HG02840 (cell line): ENCODE results near the gene KAZN.

ENCODE experiments used
- ATAC-seq: cut with Tn5 transposase; IDR thresholded peaks from one replicate; pipeline ENCODE4 v1.9.1; 2021; ENCODE audit warnings: mild to moderate bottlenecking, moderate library complexity, moderate number of reproducible peaks; ENCODE audit not compliant: unreplicated experiment, low FRiP score

KAZN gene

DNA sequence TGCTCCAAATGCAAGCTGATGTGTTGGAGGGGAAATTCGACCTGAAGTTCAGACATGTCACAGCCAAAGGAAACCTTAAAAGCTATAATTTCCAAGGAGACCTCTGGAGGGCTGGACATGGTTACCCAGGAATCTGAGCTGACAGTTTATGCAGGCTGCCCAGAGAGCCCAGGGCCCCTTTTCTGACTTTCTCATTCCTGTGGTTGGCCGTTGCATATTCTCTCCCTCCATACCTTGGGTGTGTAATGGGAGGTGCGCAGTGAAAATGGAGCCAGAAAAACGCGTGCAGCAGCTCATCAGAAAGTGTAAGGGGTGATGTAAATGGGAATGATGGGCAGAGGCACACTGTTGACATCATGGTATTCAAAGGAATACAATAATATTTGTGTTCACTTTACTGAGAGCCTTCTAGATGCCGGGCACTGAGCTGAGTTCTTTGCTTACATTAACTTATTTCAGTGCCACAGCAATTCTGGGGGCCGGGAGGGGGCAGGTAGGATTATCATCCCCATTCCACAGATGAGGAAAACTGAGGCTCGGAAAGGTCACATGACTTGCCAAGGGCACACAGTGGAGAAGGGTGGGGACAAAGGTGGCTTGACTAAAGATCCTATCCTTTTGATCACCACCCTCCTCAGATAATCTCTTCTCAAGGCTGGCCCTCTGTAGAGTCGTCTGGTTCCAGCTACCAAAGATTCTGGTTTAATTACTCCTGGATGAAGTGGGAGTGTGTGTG, 38.6 kb downstream of the KAZN start:
- ATAC-seq: no peak

DNA sequence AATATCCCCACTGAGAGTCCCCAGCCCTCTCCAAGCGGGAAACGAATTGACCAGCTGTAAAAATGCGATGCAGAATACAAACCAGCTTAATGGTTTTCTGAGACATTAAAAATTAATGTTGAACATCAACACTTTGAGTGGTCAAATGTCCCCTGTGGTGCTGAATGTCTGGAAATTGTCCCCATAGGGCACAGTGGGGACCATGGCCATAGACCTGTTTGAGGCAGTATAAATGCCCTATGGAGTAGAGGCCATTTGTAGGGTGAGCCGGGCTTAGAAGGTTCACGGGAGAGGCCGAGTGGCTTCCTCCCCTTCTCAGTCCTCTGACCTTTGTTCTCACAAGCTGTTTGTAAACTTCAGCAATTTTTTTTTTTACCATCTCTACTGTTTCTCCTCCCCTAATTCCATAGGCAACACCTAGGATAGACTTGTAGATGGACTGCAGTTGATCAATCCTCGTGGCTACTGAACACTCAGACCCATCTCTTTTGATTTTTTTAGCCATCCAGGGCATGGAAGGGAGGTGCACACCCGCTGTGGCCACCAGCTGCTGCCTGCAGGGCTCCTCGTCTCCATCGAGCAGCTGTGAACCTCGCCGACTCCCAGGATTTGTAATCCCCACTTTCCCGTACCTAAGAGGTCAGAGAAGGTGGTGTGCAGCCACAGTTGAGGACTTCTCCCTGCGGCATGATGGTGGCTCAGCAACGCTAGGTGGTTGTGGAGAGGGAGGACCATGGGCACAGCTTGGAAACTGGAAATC, 41.0 kb downstream of the KAZN start:
- no peak for ATAC-seq

DNA sequence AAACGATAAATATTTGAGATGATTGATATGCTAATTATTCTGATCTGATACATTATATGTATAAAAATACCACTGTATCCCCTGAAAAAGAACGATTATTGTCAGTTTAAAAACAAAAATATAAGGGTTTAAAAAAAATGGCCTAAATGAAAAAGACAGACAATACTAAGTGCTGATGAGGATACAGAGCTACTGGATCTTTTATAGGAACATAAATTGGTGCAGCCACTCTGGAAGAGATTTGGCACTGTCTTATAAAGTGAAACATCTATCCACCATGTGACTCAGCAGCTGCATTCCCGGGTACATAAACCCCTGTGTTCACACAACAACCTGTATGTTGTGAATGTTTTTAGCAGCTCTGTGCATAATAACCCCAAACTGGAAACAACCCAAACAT, 44.2 kb downstream of the KAZN start:
- ATAC-seq: no peak

DNA sequence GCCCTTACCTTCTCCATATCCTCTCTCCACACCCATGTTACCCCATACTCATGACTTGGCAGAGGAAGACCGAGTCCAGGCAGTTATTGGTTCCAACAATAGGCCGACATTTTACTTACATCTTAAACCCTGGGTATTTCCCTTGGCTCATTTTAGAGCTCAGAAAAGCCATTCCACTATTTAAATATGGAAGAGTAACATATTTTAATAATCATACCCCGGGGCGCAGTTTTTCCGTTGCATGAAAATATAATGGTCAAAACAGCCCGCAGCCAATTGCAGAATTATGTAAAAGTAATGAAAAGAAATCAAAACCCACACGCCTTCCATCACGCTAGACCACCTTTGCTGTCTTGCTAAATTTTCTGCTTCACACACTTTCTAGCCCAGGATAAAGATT, 48.5 kb downstream of the KAZN start:
- no peak for ATAC-seq

DNA sequence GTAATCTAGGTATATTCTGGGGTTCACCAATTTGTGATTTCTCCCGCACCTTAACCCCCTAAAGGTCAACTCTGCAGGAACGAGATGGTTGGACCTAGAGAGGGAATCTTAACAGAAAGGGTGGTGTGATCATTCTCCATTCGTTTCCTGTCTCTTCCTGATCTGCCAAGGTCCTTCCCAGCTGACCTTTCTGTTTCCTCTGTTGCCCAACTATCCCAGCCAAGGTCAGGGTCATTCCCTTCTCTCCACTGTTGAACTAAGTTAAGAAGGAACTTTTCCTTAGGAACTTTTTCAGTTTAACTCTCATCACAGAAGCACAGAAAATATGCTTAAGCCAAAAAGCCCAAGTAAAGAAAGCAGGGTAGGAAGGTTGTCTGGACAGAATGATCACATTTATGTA, 49.3 kb downstream of the KAZN start:
- ATAC-seq: no peak

DNA sequence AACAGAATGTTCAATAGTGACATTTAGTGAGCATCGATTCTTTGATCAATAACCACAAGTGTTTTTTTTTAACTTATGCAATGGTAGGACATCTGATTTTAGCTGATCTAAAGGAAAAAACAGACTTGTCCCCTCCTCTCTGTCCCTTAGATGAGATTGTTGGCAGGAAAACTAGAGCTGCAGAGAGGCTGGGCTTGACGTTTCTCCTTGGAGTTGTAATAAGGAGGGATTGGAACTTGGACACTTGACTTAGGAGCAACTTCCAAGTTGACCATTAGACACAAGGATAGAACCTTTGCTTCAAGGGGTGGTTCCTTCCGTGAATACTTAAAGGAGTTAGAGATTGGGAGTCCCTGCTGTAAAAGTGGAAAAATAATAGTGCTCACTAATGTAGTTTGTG, 49.9 kb downstream of the KAZN start:
- no peak for ATAC-seq

DNA sequence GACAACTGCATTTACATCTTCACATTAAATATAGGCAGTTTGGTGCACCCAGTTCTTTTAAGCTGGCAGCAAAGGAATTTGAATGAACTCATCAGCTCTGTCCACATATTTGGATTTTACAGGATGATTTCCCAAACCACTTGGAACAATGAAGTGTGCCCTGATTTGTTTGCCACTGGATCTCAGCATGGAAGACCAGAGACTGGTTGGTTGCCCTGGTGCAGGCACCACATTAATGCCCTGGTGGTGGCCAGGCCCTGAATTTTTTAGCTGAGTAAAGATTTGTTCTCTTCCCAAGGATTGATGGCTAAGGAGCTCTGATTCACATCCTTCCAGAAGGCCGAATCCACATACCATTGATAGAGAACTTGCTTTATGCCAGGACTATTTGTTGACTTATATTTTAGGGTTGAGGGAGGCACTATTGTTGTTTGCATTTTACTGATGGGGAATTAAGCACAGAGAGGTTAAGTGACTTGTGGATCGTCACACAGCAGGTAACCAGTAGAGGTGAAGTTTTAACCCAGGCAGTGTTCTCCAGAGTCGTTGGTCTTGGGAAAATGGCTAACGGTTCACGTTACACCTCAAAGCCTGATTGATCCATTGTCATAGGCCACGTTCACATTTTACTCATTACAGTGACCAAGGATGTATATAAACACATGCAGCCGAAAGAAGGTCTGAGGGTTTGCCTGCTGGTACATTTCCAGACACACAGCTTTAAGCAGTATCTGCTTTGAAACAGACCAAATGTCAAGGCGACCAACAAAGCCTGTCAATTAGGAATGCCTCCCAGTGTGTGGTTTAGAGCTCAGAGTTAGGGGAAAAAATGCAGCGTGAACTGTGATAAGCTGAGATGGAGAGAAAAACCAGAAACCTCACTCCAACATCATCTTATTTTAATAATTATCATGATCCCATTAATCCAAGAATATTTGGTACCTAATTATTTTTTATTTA, 50.7 kb downstream of the KAZN start:
- ATAC-seq: no peak

DNA sequence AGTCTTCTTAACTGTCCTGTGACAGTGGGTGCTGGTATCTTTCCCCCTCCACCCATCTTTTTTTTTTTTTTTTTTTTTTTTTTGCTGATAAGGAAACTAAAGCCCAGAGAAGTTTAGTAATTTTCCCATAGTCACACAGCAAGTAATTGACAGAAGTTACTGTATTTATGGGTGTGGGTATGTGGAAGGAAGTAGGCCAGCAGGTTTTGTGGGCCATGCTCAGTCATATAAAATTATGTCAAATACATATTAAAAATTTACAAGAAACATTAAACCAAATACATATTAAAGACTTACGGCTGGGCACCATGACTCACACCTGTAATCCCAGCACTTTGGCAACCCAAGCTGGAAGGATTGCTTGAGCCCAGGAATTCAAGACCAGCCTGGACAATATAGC, 51.5 kb downstream of the KAZN start:
- no peak for ATAC-seq

DNA sequence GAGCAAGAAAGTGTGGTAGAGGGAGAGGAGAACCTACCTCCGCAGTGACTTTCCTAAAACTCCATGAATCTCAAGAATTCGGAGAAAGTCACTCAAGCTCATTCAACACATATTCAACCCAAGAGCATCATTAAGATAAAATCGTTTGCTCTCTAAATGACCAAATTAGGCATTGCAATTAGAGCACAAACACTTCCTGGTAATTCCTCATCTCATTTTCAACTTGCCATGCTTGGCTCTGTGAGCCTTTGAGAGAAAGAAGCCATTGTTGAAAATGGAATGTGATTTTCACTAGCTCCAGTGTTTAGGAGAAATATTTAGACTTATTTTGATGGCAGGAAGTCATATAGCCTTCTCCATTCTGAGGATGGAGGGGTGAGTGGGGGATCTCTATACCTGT, 52.5 kb downstream of the KAZN start:
- no peak for ATAC-seq

DNA sequence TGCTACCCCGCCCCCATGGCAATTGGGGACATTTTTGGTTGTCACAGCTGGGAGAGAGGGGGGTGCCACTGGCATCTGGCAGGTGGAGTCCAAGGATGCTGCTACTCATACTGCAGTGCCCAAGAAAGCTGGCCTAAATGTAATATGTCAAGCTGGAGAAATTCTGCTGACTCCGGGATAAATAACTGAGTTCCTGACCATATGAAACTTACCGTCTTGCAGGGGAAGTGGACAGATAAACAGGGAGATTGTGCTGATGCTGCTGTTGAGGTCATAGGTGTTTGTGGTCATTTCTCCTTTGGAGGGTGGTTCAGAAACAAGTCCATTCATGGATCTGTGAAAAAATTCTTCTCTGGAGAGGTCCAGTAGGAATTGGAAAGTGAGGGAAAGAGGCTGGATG, 54.4 kb downstream of the KAZN start:
- no peak for ATAC-seq

DNA sequence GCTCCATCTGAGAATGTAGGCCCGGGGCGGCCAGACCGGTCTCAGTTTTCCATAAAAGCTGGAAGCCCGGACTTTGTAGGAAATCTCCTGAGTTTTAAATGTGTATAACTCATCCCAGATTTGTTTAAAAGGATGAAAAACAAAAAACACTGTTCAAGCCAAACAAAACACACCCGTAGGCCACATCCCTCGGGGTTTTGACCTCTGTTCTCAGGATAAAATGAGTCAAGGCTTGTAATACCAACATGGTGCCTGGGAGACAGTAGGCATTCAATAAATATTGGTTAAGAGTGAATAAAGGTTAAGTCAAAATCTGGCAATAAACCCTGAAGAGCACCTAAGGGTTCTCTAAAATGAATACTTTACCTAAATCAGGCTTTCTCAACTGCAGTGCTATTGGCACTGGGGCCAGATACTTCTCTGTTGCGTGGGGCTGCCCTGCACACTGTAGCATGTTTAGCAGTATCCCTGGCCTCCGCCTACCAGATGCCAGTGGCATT, 55.0 kb downstream of the KAZN start:
- ATAC-seq: no peak

DNA sequence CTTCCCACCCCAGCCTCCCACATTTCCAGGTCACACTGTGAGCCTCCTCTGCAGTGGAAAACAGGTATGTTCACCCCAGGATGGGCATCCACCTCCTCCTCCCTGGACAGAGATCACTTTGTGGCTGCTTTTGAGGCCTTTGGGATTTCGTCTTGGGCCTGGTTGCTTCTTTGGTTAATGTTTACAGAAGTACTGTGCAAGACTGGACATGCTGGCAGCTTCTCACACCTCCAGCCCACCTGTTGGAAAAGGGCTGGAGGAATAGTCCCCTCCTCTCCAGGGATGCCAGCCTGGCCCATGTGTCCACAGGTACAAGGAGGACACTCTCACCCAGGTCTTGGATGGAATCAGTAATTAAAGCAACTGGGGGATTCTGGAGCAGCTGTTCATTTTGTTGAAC, 56.1 kb downstream of the KAZN start:
- ATAC-seq: no peak

DNA sequence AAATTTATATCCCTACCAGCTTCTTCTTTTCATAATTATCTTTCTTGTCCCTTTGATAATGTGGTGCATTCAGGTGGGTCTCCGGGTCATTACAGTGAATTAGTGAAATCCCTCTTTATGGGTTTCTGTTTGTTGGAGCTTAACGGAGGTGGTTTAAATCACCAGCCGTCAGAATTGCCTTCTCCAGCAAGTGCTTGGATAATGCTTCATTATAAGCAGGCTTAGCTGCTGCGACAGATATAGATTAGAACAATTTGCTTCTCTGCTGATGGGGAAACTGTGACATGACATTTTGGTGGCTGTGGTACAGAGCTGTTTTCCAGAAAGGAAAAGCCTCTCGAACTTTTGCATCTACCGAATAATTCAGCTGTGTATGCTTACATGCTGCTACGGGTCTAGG, 56.9 kb downstream of the KAZN start:
- no peak for ATAC-seq

DNA sequence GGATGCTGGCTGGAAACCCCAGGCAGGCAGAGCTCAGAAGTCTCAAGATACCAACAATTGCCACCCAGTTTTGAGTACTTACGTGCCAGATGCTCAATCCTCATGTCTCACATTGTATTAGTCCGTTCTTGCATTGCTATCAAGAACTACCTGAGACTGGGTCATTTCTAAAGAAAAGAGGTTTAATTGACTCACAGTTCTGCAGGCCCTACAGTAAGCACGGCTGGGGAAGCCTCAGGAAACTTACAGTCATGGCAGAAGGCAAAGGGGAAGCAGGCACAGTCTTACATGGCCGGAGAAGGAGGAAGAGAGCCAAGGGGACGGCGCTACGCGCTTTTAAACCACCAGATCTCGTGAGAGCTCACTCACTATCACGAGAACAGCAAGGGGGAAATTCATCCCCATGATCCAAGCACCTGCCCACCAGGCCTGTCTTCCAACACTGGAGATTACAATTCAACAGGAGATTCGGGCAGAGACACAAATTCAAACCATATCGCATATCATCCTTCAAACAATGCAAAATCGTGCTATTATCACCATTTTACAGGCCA, 58.0 kb downstream of the KAZN start:
- ATAC-seq: no peak

DNA sequence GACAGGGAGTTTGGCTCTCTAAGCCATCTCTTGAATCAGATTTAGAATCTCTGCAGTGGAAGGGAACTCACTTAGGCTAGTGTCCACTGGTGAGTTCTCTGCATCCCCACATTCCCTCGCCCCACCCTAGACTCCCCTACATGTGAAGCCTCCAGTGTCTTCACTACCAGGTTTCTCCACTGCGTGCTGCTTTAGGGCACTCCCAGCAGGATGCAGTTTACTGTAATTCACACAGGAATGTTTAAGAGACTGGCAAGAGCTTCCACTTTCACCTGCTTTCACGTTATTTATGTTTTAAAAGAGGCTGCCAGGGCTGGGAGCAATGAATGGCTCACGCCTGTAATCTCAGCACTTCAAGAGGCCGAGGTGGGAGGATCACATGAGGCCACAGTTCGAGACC, 60.2 kb downstream of the KAZN start:
- ATAC-seq: no peak

DNA sequence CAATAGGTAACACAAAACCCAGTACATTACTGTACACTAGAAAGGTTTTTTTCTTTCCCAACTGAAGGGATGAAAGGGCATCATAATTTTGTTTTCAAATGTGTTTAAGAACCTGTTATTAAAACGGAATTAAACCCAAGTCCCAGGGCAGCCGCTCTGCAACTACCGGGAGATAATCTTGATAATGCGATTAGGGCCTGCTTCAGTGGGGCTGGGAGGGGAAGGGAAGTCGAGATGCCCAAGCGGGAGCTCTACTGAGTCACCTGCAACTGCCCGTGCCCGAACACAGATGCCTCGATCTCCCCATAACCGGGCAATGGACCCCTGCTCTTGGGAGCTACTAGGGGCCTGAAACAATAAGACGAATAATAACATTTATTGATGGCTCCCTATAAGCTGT, 61.4 kb downstream of the KAZN start:
- no peak for ATAC-seq

DNA sequence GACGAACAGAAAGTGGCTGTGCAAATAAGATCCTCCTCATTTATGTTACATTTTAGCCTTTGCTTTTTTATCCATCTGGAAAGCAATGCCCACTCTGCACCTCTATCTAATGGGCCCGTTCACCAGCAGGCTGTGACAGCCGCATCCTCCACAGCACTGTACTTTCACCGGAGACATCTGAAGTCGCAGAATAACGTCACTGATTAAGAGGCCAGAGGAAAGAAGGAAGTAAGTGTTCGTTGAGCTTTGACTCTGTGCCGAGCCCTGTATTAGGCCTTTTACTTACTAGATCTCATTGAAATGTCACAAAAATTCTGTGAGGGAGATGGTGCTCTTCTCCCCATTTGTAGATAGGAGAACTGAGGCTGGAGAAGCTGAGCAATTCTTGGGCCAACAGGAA, 62.3 kb downstream of the KAZN start:
- no peak for ATAC-seq

DNA sequence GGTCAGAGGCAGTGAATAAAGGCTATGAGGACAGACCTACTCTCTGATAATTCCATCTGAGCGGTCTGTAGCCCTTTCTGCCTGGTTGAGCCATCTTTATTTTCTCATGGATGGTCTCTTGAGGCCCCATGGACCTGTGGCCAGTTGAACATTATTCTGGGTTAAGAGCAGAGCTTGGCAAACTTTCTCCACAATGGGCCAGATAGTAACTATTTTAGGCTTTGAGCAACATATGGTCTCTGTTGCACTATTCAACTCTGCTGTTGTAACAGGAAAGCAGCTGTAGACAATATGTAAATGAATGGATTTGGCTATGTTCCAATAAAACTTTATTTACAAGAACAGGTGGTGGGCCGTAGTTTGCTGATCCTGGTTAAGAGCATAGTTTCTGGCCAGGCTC, 62.7 kb downstream of the KAZN start:
- no peak for ATAC-seq

DNA sequence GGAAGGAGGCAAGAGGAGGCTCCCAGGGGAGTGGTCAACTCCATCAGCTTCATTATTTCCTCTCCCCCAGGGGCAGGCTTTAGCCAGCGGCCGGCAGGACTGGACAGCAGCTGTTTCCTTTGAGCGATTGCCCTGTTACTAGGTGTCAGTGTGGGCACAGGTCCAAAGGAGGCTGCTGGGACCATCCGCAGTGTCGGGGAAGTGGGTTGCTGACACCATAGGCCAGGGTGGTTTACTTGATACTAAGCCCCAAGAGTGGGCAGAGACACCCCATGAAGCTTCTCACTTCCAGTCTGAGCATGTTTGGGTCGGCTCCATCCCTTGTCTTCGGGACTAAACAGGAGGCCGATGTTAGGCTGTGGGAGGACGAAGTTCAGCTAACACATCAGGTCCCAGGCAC, 63.6 kb downstream of the KAZN start:
- ATAC-seq: no peak

DNA sequence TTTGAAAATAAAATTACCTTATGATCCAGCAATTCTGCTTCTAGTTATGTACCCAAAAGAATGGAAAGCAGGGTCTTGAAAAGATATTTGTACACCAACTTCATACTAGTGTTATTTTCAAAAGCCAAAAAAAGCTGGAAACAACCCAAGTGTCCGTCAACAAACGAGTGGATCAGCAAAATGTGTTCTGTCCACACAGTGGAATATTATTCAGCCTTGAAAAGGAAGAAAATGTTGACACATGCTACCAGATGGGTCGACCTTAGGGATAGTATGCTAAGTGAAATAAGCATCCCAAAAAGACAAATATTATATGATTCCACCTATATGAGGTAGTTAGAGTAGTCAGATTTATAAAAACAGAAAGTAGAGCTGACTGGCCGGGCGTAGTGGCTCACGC, 65.3 kb downstream of the KAZN start:
- ATAC-seq: no peak

DNA sequence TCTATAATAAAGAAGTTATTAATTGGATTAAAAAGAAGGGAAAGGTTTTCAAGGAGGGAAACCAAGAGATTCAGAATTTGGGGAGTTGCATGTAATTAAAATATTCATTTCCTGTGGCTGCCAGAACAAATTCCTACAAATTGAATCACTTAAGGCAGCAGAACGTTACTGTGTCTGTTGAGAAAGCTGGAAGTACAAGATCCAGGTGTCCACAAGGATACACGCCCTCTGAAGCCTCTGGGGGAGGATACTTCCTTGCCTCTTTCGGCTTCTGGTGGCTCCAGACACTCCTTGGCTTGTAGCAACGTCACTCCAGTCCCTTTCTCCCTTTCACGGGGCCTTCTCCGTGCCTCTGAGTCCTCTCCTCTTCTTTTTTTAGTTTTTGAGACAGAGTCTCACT, 67.9 kb downstream of the KAZN start:
- ATAC-seq: no peak
